GM23338 (cell line): ENCODE measurements around the gene SUPT3H. TPM values are rescaled to one million over a fixed set of nuclear protein-coding genes. Genes with fewer than 3 reads are reported as not detected.

Source experiments
- ATAC-seq: fragments of 200-7000 bp; cut with Tn5 transposase; 3 replicates; pipeline ENCODE4 v1.9.1; 2020
- DNase-seq: peaks from one replicate; pipeline ENCODE4 v3.0.0-alpha.2; 2015; ENCODE audit warnings: low spot score
- H2AFZ ChIP-seq: fragments of 200-600 bp; sonication (generic); 2 replicates; pipeline ENCODE4 v1.8.0; 2016; ENCODE audit warnings: antibody characterized with exemption, mild to moderate bottlenecking, moderate library complexity
- H3F3A ChIP-seq: fragments of 200-600 bp; sonication (generic); replicated peaks from 2 replicates; pipeline ENCODE4 v1.8.0; 2017; ENCODE audit warnings: antibody characterized with exemption, mixed run types, low read depth
- H3K27ac ChIP-seq: fragments of 200-600 bp; sonication (generic); 2 replicates; pipeline ENCODE4 v1.6.1; 2016; ENCODE audit warnings: low read depth
- H3K27me3 ChIP-seq: fragments of 200-600 bp; sonication (generic); 2 replicates; pipeline ENCODE4 v1.8.0; 2016; ENCODE audit warnings: mild to moderate bottlenecking, mixed run types, moderate library complexity; ENCODE audit not compliant: insufficient read depth
- H3K36me3 ChIP-seq: fragments of 200-600 bp; sonication (generic); 2 replicates; pipeline ENCODE4 v1.8.0; 2016; ENCODE audit warnings: mild to moderate bottlenecking; ENCODE audit not compliant: insufficient read depth
- H3K4me1 ChIP-seq: fragments of 200-600 bp; sonication (generic); 2 replicates; pipeline ENCODE4 v1.8.0; 2016; ENCODE audit warnings: mild to moderate bottlenecking, moderate library complexity; ENCODE audit not compliant: insufficient read depth
- H3K4me2 ChIP-seq: fragments of 200-600 bp; sonication (generic); 2 replicates; pipeline ENCODE4 v1.7.1; 2017; ENCODE audit warnings: mixed run types
- H3K4me3 ChIP-seq: fragments of 200-600 bp; sonication (generic); 2 replicates; pipeline ENCODE4 v1.6.1; 2016; ENCODE audit warnings: mixed run types
- H3K79me2 ChIP-seq: fragments of 200-600 bp; sonication (generic); replicated peaks from 2 replicates; pipeline ENCODE4 v1.8.0; 2017; ENCODE audit warnings: mild to moderate bottlenecking; ENCODE audit not compliant: insufficient read depth
- H3K9me2 ChIP-seq: fragments of 200-600 bp; sonication (generic); 2 replicates; pipeline ENCODE4 v1.8.0; 2017; ENCODE audit not compliant: insufficient read depth
- H4K20me1 ChIP-seq: fragments of 200-600 bp; sonication (generic); replicated peaks from 2 replicates; pipeline ENCODE4 v1.8.0; 2017; ENCODE audit warnings: mild to moderate bottlenecking; ENCODE audit not compliant: insufficient read depth
- H3K27ac Mint-ChIP-seq: 2 replicates; pipeline ENCODE4 v1.8.0; 2020; ENCODE audit warnings: inconsistent platforms, mild to moderate bottlenecking, moderate library complexity, mixed read lengths
- H3K27me3 Mint-ChIP-seq: 3 replicates; pipeline ENCODE4 v1.8.0; 2022; ENCODE audit warnings: low read depth, mild to moderate bottlenecking, moderate library complexity, mixed read lengths, inconsistent platforms; ENCODE audit not compliant: insufficient read depth, poor library complexity
- H3K36me3 Mint-ChIP-seq: 3 replicates; pipeline ENCODE4 v1.8.0; 2021; ENCODE audit warnings: low read depth, mild to moderate bottlenecking, inconsistent platforms, moderate library complexity, mixed read lengths
- H3K4me1 Mint-ChIP-seq: 3 replicates; pipeline ENCODE4 v1.8.0; 2020; ENCODE audit warnings: mild to moderate bottlenecking, inconsistent platforms, mixed read lengths
- H3K4me3 Mint-ChIP-seq: 3 replicates; pipeline ENCODE4 v1.8.0; 2021; ENCODE audit warnings: moderate library complexity, mild to moderate bottlenecking, inconsistent platforms, mixed read lengths
- H3K9me3 Mint-ChIP-seq: 3 replicates; pipeline ENCODE4 v1.8.0; 2020; ENCODE audit warnings: moderate library complexity, mild to moderate bottlenecking, inconsistent platforms, mixed read lengths
- CREB1 ChIP-seq: fragments of 250-450 bp; sonication (Bioruptor Pico); IDR thresholded peaks from 2 replicates; pipeline ENCODE4 v1.5.0; 2020; ENCODE audit warnings: low read depth, mild to moderate bottlenecking, moderate library complexity
- CTCF ChIP-seq, 2 experiments: fragments of 200-600 bp in 1 of 2; sonication (generic) in 1 of 2; conservative IDR thresholded peaks; 2 replicates each; pipeline versions ENCODE4 v1.5.1 to v1.6.1; 2016 to 2017; ENCODE audit warnings: antibody characterized with exemption in 2 of 2, low read depth in 2 of 2, mild to moderate bottlenecking in 2 of 2, moderate library complexity in 1 of 2
- ETS1 ChIP-seq: IDR thresholded peaks from 2 replicates; pipeline ENCODE4 v1.6.1; 2016; ENCODE audit warnings: antibody characterized with exemption
- EZH2 ChIP-seq: fragments of 200-600 bp; sonication (generic); IDR thresholded peaks from one replicate; pipeline ENCODE4 v1.8.0; 2017; ENCODE audit warnings: antibody characterized with exemption, mild to moderate bottlenecking, low read depth; ENCODE audit not compliant: unreplicated experiment
- EZH2phosphoT487 ChIP-seq: fragments of 200-600 bp; sonication (generic); IDR thresholded peaks from one replicate; pipeline ENCODE4 v1.8.1; 2018; ENCODE audit warnings: antibody characterized with exemption; ENCODE audit not compliant: unreplicated experiment
- JUNB ChIP-seq: IDR thresholded peaks from one replicate; pipeline ENCODE4 v1.6.1; 2016; ENCODE audit warnings: antibody characterized with exemption; ENCODE audit not compliant: unreplicated experiment
- NANOG ChIP-seq: IDR thresholded peaks from 2 replicates; pipeline ENCODE4 v1.6.1; 2016; ENCODE audit warnings: antibody characterized with exemption, borderline replicate concordance
- POLR2AphosphoS5 ChIP-seq: IDR thresholded peaks from 2 replicates; pipeline ENCODE4 v1.6.1; 2016; ENCODE audit warnings: antibody characterized with exemption, low read depth
- REST ChIP-seq: IDR thresholded peaks from one replicate; pipeline ENCODE4 v1.6.1; 2018; ENCODE audit warnings: antibody characterized with exemption; ENCODE audit not compliant: unreplicated experiment
- STAT1 ChIP-seq: IDR thresholded peaks from one replicate; pipeline ENCODE4 v1.6.1; 2016; ENCODE audit warnings: antibody characterized with exemption; ENCODE audit not compliant: unreplicated experiment
- ZNF114 ChIP-seq: fragments of 250-450 bp; sonication (Bioruptor Pico); IDR thresholded peaks from 2 replicates; pipeline ENCODE4 v1.5.0; 2020; ENCODE audit warnings: mild to moderate bottlenecking, moderate library complexity
- ZNF462 ChIP-seq: fragments of 250-450 bp; sonication (Bioruptor Pico); IDR thresholded peaks from 2 replicates; pipeline ENCODE4 v1.5.0; 2020; ENCODE audit warnings: mild to moderate bottlenecking, moderate library complexity
- polyA plus RNA-seq: library from polyadenylated mRNA; unstranded; fragments of >200 nt; fragmentation: Nextera tagmentation; extraction: Ambion mirVana; gene quantifications from 2 replicates; pipeline ENCODE4 v1.2.1, GENCODE V29; 2016
- total RNA-seq: library from RNA; depleted of rRNA; stranded (reverse); fragments of >200 nt; shearing (Covaris generic); gene quantifications from 2 replicates; pipeline ENCODE4 v1.2.3, GENCODE V29; 2014

SUPT3H gene
- total and polyA plus RNA-seq, 2 experiments from 2014 or later: 11.4 to 30.1 TPM

- H3K79me2 ChIP-seq: no peaks in the 10 kb centered on the region
- H3K27ac ChIP-seq: no peak overlapping the region
- no peak overlapping the region for H3K4me3 ChIP-seq
- H3F3A ChIP-seq: no peaks in the 10 kb centered on the region
- no peak for TF ChIP-seq CTCF (conservative IDR thresholded peaks at IDR 0.05; ENCODE audit: low read depth in 2 of 2)
- no peak for TF ChIP-seq NANOG
- TF ChIP-seq ZNF114 (CRISPR knock-in tag): no peak
- no peak for TF ChIP-seq JUNB
- TF ChIP-seq EZH2phosphoT487: no peak
- no peak for TF ChIP-seq EZH2
- no peak for TF ChIP-seq ETS1
- TF ChIP-seq ZNF462 (CRISPR knock-in tag): no peak
- TF ChIP-seq REST: no peak
- no peak for TF ChIP-seq CREB1
- no peak for TF ChIP-seq POLR2AphosphoS5
- TF ChIP-seq STAT1: no peak
- Mint-ChIP-seq H3K36me3 (no peaks in the 10 kb centered on the region), H3K27ac (no peak overlapping the region), H3K9me3 (no peaks in the 10 kb centered on the region), H3K4me3 (no peak overlapping the region), H3K27me3 (peaks cover 3% of the 10 kb centered on the region), H3K4me1 (no peaks in the 10 kb centered on the region; the same call in 2 of the 3 replicates)
- no peaks in the 10 kb centered on the region for H3K4me1 ChIP-seq
- H3K9me2 ChIP-seq: no peaks in the 10 kb centered on the region
- H4K20me1 ChIP-seq: no peaks in the 10 kb centered on the region; the same call in 1 of the 2 replicates
- DNase-seq: no peak
- ATAC-seq: no peak
- H3K4me2 ChIP-seq: no peak overlapping the region
- H3K36me3 ChIP-seq: no peaks in the 10 kb centered on the region
- H3K27me3 ChIP-seq: no peaks in the 10 kb centered on the region
- H2AFZ ChIP-seq: no peak overlapping the region
These were observed 32.8 kb downstream of the SUPT3H start for GRCh38 chr6:45344900-45345299.
